ENCODE results near the gene LMTK2.

DNA sequence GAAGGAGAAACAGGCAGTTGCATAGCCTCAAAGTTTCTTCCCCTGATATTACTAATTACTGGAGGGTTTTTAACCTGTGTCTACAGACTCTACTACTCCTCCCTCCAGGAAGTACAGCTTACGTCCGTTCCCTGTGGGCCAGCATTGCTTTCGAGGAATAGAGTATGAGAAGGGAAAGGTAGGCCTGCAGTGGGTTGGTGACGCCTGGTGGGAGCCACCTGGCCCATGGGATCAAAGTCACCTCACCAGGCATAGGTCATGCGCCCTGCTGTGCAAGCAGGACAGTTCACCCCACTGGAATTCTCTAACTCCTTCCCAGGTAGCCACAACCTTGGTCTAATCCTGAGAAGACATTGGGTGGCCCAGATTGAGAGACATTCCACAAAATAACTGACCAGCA lies 29.8 kb downstream of the LMTK2 start:
- TF ChIP-seq, protein P1, sequence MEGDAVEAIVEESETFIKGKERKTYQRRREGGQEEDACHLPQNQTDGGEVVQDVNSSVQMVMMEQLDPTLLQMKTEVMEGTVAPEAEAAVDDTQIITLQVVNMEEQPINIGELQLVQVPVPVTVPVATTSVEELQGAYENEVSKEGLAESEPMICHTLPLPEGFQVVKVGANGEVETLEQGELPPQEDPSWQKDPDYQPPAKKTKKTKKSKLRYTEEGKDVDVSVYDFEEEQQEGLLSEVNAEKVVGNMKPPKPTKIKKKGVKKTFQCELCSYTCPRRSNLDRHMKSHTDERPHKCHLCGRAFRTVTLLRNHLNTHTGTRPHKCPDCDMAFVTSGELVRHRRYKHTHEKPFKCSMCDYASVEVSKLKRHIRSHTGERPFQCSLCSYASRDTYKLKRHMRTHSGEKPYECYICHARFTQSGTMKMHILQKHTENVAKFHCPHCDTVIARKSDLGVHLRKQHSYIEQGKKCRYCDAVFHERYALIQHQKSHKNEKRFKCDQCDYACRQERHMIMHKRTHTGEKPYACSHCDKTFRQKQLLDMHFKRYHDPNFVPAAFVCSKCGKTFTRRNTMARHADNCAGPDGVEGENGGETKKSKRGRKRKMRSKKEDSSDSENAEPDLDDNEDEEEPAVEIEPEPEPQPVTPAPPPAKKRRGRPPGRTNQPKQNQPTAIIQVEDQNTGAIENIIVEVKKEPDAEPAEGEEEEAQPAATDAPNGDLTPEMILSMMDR (IDR thresholded peaks at IDR 0.05) = no peak
- TF ChIP-seq EP300 (IDR thresholded peaks at IDR 0.05) = no peak
- TF ChIP-seq POLR2AphosphoS5 (IDR thresholded peaks at IDR 0.05) = no peak

Measured in sigmoid colon (tissue), 4 donors.